OCI-LY7 (cell line): ENCODE results near the gene THUMPD3.

Source experiments
- EZH2phosphoT487 ChIP-seq: fragments of 200-600 bp; sonication (generic); IDR thresholded peaks from 2 replicates; pipeline ENCODE4 v1.6.1; 2018; ENCODE audit warnings: low read depth, borderline replicate concordance, mild to moderate bottlenecking, mixed run types, antibody characterized with exemption, low read length, moderate library complexity, mixed read lengths
- TF ChIP-seq, protein P1 (sequence below): fragments of 200-600 bp; sonication (generic); conservative IDR thresholded peaks from 2 replicates; pipeline ENCODE4 v1.5.1; 2014; ENCODE audit warnings: mild to moderate bottlenecking, antibody characterized with exemption, low read length, moderate library complexity, mixed read lengths

DNA sequence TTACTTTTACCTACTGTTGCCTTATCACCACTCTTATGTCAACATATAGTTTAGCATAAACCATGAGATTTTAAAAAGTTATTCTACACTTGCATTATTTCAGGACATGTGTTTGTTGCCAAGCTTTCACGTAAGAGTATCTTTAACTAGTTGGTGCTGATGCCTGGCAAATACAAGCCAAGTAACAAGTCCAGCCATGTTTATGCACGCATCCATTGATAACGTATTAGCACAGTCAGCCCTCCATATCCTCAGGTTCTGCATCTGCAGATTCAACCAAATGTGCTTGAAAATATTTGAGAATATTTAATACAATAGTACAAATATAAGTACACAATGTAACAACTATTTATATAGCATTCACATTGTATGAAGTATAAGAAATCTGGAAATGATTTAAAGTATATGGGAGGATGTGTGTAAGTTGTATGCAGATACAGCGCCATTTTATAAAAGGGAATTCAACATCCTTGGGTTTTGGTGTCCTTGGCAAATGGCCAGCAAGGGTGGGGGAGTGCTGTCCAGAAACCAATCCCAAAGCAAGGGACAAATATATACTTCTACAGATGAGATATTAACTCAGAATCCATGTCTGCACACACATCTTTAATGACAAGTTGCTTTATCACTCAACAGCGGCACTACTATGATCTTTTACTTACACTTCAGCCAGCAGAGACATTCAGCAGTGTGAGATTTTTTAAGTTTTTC is 25.9 kb downstream of the THUMPD3 start:
- no peak for TF ChIP-seq EZH2phosphoT487
- TF ChIP-seq, protein P1, sequence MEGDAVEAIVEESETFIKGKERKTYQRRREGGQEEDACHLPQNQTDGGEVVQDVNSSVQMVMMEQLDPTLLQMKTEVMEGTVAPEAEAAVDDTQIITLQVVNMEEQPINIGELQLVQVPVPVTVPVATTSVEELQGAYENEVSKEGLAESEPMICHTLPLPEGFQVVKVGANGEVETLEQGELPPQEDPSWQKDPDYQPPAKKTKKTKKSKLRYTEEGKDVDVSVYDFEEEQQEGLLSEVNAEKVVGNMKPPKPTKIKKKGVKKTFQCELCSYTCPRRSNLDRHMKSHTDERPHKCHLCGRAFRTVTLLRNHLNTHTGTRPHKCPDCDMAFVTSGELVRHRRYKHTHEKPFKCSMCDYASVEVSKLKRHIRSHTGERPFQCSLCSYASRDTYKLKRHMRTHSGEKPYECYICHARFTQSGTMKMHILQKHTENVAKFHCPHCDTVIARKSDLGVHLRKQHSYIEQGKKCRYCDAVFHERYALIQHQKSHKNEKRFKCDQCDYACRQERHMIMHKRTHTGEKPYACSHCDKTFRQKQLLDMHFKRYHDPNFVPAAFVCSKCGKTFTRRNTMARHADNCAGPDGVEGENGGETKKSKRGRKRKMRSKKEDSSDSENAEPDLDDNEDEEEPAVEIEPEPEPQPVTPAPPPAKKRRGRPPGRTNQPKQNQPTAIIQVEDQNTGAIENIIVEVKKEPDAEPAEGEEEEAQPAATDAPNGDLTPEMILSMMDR = no peak
